IPS-18c (cell line): ENCODE data around the gene ADPRHL1.

Experiments used
- H3K4me3 ChIP-seq: 2 replicates; pipeline ENCODE4 v1.7.0; 2013; ENCODE audit warnings: low read depth, mild to moderate bottlenecking, low read length, moderate library complexity; ENCODE audit not compliant: insufficient read depth
- H3K9me3 ChIP-seq: one replicate; pipeline ENCODE4 v1.6.1; 2013; ENCODE audit warnings: mild to moderate bottlenecking, low read length, moderate library complexity; ENCODE audit not compliant: control insufficient read depth, insufficient read depth

The ADPRHL1 gene

GRCh38 chr13:113413898-113414282, 39.4 kb downstream of the ADPRHL1 start:
- no peaks in the 10 kb centered on the region for H3K9me3 ChIP-seq

GRCh38 chr13:113413178-113413897, 40.0 kb downstream of the ADPRHL1 start:
- no peaks in the 10 kb centered on the region for H3K9me3 ChIP-seq

More at GRCh38 chr13:113413898-113414282, 39.4 kb downstream of the ADPRHL1 start:
- no peak overlapping the region for H3K4me3 ChIP-seq

GRCh38 chr13:113412440-113412839, 40.8 kb downstream of the ADPRHL1 start:
- H3K9me3 ChIP-seq, result no peaks in the 10 kb centered on the region
- H3K4me3 ChIP-seq, result no peak overlapping the region

More at GRCh38 chr13:113413178-113413897, 40.0 kb downstream of the ADPRHL1 start:
- no peak overlapping the region for H3K4me3 ChIP-seq

GRCh38 chr13:113411216-113412023, 41.9 kb downstream of the ADPRHL1 start:
- H3K4me3 ChIP-seq, result no peak overlapping the region
- no peaks in the 10 kb centered on the region for H3K9me3 ChIP-seq

- no peak overlapping the region for H3K4me3 ChIP-seq
- no peaks in the 10 kb centered on the region for H3K9me3 ChIP-seq
These were observed 42.7 kb downstream of the ADPRHL1 start for GRCh38 chr13:113410472-113411201.

GRCh38 chr13:113408562-113408961, 44.7 kb downstream of the ADPRHL1 start:
- Histone ChIP-seq H3K4me3 (no peak overlapping the region), H3K9me3 (no peaks in the 10 kb centered on the region)

- Histone ChIP-seq H3K9me3 (no peaks in the 10 kb centered on the region), H3K4me3 (no peak overlapping the region)
These were observed 45.5 kb downstream of the ADPRHL1 start for GRCh38 chr13:113407531-113408393.

- Histone ChIP-seq H3K9me3 (no peaks in the 10 kb centered on the region), H3K4me3 (no peak overlapping the region)
These were observed 46.2 kb downstream of the ADPRHL1 start for GRCh38 chr13:113407103-113407530.

- no peak overlapping the region for H3K4me3 ChIP-seq
- H3K9me3 ChIP-seq, result no peaks in the 10 kb centered on the region
These were observed 46.8 kb downstream of the ADPRHL1 start for GRCh38 chr13:113406321-113407102.

- H3K4me3 ChIP-seq, result no peak overlapping the region
- no peaks in the 10 kb centered on the region for H3K9me3 ChIP-seq
These were observed 47.6 kb downstream of the ADPRHL1 start for GRCh38 chr13:113405481-113406300.

GRCh38 chr13:113404723-113405471, 48.4 kb downstream of the ADPRHL1 start:
- H3K9me3 ChIP-seq, result no peaks in the 10 kb centered on the region
- no peak overlapping the region for H3K4me3 ChIP-seq

GRCh38 chr13:113404366-113404722, 48.9 kb downstream of the ADPRHL1 start:
- no peak overlapping the region for H3K4me3 ChIP-seq
- H3K9me3 ChIP-seq, result no peaks in the 10 kb centered on the region

- Histone ChIP-seq H3K4me3 (no peak overlapping the region), H3K9me3 (no peaks in the 10 kb centered on the region)
These were observed 49.8 kb downstream of the ADPRHL1 start for GRCh38 chr13:113403255-113404104.
